ENCODE measurements around the gene ARL4D. TPM values are rescaled to one million over a fixed set of nuclear protein-coding genes. Genes with fewer than 3 reads are reported as not detected.

Gene ARL4D
- total RNA-seq, 2 donors from 2014 or later: 4.8 to 17.2 TPM

GRCh38 chr17:43423777-43424455, 25.1 kb downstream of the ARL4D start:
- WGBS: 79% methylated on average over 6 of the region's 6 CpGs

DNA sequence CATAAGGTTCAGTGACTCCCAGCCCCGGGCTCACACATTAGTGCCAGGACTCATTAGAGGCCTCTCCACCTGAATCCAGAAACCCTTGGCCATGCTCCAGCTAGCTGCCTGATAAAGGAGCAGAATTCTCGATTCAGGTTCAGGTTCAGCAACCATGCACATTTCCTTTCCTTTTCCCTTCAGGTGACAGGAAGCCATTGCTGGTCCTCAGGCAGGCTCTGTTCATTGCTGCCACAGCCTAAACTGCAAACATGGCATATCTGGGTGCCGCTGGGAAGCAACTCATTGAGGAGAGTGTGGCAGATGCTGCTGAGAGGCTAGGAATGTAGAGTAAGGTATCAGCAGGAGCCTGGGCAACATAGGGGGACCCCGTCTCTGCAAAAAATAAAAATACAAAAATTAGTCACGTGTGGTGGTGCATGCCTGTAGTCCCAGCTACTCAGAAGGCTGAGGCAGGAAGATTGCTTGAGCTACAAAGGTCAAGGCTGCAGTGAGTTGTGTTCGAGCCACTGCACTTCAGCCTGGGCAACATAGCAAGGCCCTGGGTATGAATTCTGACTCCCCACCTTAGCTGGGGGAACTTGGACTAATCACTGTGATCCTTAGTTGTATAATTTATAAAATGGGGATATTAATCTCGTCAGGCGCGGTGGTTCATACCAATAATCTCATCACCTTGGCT, 28.7 kb downstream of the ARL4D start:
- Histone ChIP-seq H3K4me3 (no peak overlapping the region), H3K4me1 (replicated peaks) (no peaks in the 10 kb centered on the region), H3K9me3 (no peaks in the 10 kb centered on the region), H3K27me3 (replicated peaks; ENCODE audit: insufficient read depth) (no peaks in the 10 kb centered on the region), H3K36me3 (no peaks in the 10 kb centered on the region), H3K27ac (no peak overlapping the region)
- WGBS: 92% methylated on average over 9 of the region's 9 CpGs
- no peak for TF ChIP-seq POLR2AphosphoS5 (IDR thresholded peaks at IDR 0.05)
- TF ChIP-seq, protein P1, sequence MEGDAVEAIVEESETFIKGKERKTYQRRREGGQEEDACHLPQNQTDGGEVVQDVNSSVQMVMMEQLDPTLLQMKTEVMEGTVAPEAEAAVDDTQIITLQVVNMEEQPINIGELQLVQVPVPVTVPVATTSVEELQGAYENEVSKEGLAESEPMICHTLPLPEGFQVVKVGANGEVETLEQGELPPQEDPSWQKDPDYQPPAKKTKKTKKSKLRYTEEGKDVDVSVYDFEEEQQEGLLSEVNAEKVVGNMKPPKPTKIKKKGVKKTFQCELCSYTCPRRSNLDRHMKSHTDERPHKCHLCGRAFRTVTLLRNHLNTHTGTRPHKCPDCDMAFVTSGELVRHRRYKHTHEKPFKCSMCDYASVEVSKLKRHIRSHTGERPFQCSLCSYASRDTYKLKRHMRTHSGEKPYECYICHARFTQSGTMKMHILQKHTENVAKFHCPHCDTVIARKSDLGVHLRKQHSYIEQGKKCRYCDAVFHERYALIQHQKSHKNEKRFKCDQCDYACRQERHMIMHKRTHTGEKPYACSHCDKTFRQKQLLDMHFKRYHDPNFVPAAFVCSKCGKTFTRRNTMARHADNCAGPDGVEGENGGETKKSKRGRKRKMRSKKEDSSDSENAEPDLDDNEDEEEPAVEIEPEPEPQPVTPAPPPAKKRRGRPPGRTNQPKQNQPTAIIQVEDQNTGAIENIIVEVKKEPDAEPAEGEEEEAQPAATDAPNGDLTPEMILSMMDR (IDR thresholded peaks at IDR 0.05): no peak
- no peak for TF ChIP-seq POLR2A (IDR thresholded peaks at IDR 0.05)
- intact Hi-C loops (cut with DNase I): no loop called here
- no peak for DNase-seq (ENCODE audit: low spot score)

More at GRCh38 chr17:43423777-43424455, 25.1 kb downstream of the ARL4D start:
- Histone ChIP-seq H3K4me1 (replicated peaks) (no peaks in the 10 kb centered on the region), H3K27me3 (replicated peaks; ENCODE audit: insufficient read depth) (no peaks in the 10 kb centered on the region), H3K9me3 (no peaks in the 10 kb centered on the region), H3K27ac (no peak overlapping the region), H3K36me3 (no peaks in the 10 kb centered on the region), H3K4me3 (no peak overlapping the region)
- TF ChIP-seq, protein P1 (IDR thresholded peaks at IDR 0.05): no peak
- TF ChIP-seq POLR2AphosphoS5 (IDR thresholded peaks at IDR 0.05) (no peak), POLR2A (IDR thresholded peaks at IDR 0.05) (no peak)
- DNase-seq (ENCODE audit: low spot score): no peak
- intact Hi-C loops (cut with DNase I): no loop called here

DNA sequence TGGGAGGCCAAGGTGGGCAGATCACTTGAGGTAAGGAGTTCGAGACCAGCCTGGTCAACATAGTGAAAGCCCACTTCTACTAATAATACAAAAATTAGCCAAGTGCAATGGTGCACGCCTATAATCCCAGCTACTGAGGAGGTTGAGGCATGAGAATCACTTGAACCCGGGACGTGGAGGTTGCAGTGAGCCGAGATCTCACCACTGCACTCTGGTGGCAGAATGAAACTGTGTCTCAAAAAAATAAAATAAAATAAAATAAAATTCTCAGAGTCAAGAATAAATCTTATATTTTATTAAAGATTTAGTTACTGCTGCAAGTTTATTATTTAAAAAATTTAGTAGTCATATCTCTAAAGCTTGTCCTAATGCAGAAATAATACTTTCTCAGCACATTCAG, 29.7 kb downstream of the ARL4D start:
- WGBS: 81% methylated on average over 5 of the region's 5 CpGs
- intact Hi-C loops (cut with DNase I): no loop called here

GRCh38 chr17:43430936-43431713, 32.3 kb downstream of the ARL4D start:
- Histone ChIP-seq H3K4me3 (no peak overlapping the region), H3K27me3 (replicated peaks; ENCODE audit: insufficient read depth) (no peaks in the 10 kb centered on the region), H3K9me3 (no peaks in the 10 kb centered on the region), H3K27ac (no peak overlapping the region), H3K4me1 (replicated peaks) (no peaks in the 10 kb centered on the region), H3K36me3 (no peaks in the 10 kb centered on the region)
- DNase-seq (ENCODE audit: low spot score): no peak
- TF ChIP-seq POLR2A (IDR thresholded peaks at IDR 0.05): no peak
- TF ChIP-seq, protein P1 (IDR thresholded peaks at IDR 0.05): no peak
- TF ChIP-seq POLR2AphosphoS5 (IDR thresholded peaks at IDR 0.05): no peak
- intact Hi-C loops (cut with DNase I): no loop called here
- 80% methylated on average over 6 of the region's 6 CpGs for WGBS

More for the DNA sequence above, 29.7 kb downstream of the ARL4D start:
- H3K36me3 ChIP-seq: no peaks in the 10 kb centered on the region
- no peaks in the 10 kb centered on the region for H3K27me3 ChIP-seq (replicated peaks; ENCODE audit: insufficient read depth)
- no peak for DNase-seq (ENCODE audit: low spot score)
- H3K4me3 ChIP-seq: no peak overlapping the region
- H3K27ac ChIP-seq: no peak overlapping the region
- TF ChIP-seq, protein P1 (IDR thresholded peaks at IDR 0.05): no peak
- TF ChIP-seq POLR2AphosphoS5 (IDR thresholded peaks at IDR 0.05) (no peak), POLR2A (IDR thresholded peaks at IDR 0.05) (no peak)
- H3K4me1 ChIP-seq (replicated peaks): no peaks in the 10 kb centered on the region
- no peaks in the 10 kb centered on the region for H3K9me3 ChIP-seq
